OCI-LY7 (cell line): ENCODE data around the gene CRACDL.

Experiments used
- CTCF ChIP-seq: fragments of 200-600 bp; sonication (generic); conservative IDR thresholded peaks from 2 replicates; pipeline ENCODE4 v1.5.1; 2014; ENCODE audit warnings: mild to moderate bottlenecking, antibody characterized with exemption, low read length, moderate library complexity, mixed read lengths
- EZH2phosphoT487 ChIP-seq: fragments of 200-600 bp; sonication (generic); IDR thresholded peaks from 2 replicates; pipeline ENCODE4 v1.6.1; 2018; ENCODE audit warnings: low read depth, borderline replicate concordance, mild to moderate bottlenecking, mixed run types, antibody characterized with exemption, low read length, moderate library complexity, mixed read lengths

GRCh38 chr2:98910349-98911125 is 25.5 kb downstream of the CRACDL start:
- no peak for TF ChIP-seq CTCF
- TF ChIP-seq EZH2phosphoT487: no peak
